ENCODE results near the gene HMOX1.

The HMOX1 gene

GRCh38 chr22:35337932-35338331, 43.0 kb upstream of the HMOX1 start:
- TF ChIP-seq, protein P1, sequence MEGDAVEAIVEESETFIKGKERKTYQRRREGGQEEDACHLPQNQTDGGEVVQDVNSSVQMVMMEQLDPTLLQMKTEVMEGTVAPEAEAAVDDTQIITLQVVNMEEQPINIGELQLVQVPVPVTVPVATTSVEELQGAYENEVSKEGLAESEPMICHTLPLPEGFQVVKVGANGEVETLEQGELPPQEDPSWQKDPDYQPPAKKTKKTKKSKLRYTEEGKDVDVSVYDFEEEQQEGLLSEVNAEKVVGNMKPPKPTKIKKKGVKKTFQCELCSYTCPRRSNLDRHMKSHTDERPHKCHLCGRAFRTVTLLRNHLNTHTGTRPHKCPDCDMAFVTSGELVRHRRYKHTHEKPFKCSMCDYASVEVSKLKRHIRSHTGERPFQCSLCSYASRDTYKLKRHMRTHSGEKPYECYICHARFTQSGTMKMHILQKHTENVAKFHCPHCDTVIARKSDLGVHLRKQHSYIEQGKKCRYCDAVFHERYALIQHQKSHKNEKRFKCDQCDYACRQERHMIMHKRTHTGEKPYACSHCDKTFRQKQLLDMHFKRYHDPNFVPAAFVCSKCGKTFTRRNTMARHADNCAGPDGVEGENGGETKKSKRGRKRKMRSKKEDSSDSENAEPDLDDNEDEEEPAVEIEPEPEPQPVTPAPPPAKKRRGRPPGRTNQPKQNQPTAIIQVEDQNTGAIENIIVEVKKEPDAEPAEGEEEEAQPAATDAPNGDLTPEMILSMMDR (IDR thresholded peaks at IDR 0.05; ENCODE audit: low read depth, low read length, missing control alignments): no peak
- DNase-seq (ENCODE audit: extremely low read depth, low read depth): no peak

GRCh38 chr22:35341090-35341874, 39.6 kb upstream of the HMOX1 start:
- TF ChIP-seq, protein P1 (IDR thresholded peaks at IDR 0.05; ENCODE audit: low read depth, low read length, missing control alignments): no peak
- no peak for DNase-seq (ENCODE audit: extremely low read depth, low read depth)
- no peak overlapping the region for H3K4me3 ChIP-seq (replicated peaks; ENCODE audit: low read depth, low read length)

More at GRCh38 chr22:35337932-35338331, 43.0 kb upstream of the HMOX1 start:
- H3K4me3 ChIP-seq (replicated peaks; ENCODE audit: low read depth, low read length): no peak overlapping the region

GRCh38 chr22:35342390-35342789, 38.5 kb upstream of the HMOX1 start:
- TF ChIP-seq, protein P1 (IDR thresholded peaks at IDR 0.05; ENCODE audit: low read depth, low read length, missing control alignments): no peak
- DNase-seq (ENCODE audit: extremely low read depth, low read depth): no peak
- H3K4me3 ChIP-seq (replicated peaks; ENCODE audit: low read depth, low read length): no peak overlapping the region

GRCh38 chr22:35343664-35344550, 37.0 kb upstream of the HMOX1 start:
- TF ChIP-seq, protein P1 (IDR thresholded peaks at IDR 0.05; ENCODE audit: low read depth, low read length, missing control alignments): no peak
- no peak overlapping the region for H3K4me3 ChIP-seq (replicated peaks; ENCODE audit: low read depth, low read length)
- DNase-seq (ENCODE audit: extremely low read depth, low read depth): no peak

- no peak overlapping the region for H3K4me3 ChIP-seq (replicated peaks; ENCODE audit: low read depth, low read length)
- TF ChIP-seq, protein P1 (IDR thresholded peaks at IDR 0.05; ENCODE audit: low read depth, low read length, missing control alignments): no peak
- DNase-seq (ENCODE audit: extremely low read depth, low read depth): no peak
These were observed 35.8 kb upstream of the HMOX1 start for GRCh38 chr22:35344956-35345690.

DNA sequence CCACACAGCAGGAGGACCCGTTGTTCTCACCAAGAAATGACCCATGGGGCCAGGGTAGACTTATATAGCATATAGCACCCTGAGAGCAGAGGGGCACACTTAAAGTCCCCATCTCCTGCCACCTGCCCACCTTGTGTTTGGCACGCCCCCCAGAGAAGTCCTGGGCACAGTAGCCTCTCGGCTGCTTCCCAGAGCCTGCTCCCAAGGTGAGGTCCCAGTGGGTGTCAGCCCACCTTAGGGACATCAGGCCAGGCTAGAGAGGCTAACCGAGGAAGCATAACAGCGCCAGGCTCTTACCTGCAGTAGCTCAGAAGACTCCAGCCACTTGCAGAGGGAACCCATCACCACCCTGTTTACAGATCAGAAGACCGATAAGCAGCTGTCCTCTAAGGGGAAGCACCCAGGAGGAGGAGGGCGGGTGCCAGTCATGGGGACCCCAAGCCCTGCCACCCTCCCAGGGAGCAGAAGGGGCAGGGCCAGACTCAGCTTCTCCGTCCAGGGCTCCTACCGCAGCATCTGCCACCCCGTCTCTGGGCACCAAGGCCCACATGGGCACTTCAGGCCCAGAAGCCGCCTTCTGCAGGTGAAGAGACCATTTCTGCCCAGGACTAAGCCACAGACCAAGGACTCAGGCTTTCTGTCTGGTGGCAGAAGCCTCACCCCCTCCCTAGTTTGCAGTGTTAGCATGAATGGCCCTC, 34.9 kb upstream of the HMOX1 start:
- DNase-seq (ENCODE audit: extremely low read depth, low read depth): no peak
- no peak overlapping the region for H3K4me3 ChIP-seq (replicated peaks; ENCODE audit: low read depth, low read length)
- TF ChIP-seq, protein P1 (IDR thresholded peaks at IDR 0.05; ENCODE audit: low read depth, low read length, missing control alignments): no peak

Data from HFF-Myc (cell line).